ENCODE results near the gene TRANK1. TPM values are rescaled to one million over a fixed set of nuclear protein-coding genes. Genes with fewer than 3 reads are reported as not detected.
A peak's percentile ranks its signal among the peaks of the same experiment; 100 is the strongest.

The TRANK1 gene
- total and polyA plus RNA-seq, 2 of the 4 experiments (the other 2 are of a cell fraction), result 7.9 to 12.7 TPM

- Histone ChIP-seq H2BK20ac (ENCODE audit: low read depth, low read length) (peak overlapping the region; percentile 40; the same call in 1 of the 2 replicates), H4K20me1 (ENCODE audit: insufficient read depth, low read length) (peaks cover 22% of the 10 kb centered on the region; the same call in 1 of the 2 replicates), H3K27ac (ENCODE audit: insufficient read depth, low read length) (peak overlapping the region; percentile 90), H3K79me1 (ENCODE audit: low read depth in 1 of 2, low read length in 2 of 2) (peaks cover 3 to 46% of the 10 kb centered on the region in 2 experiments), H3K14ac (replicated peaks; ENCODE audit: low read depth, low read length) (peak overlapping the region; percentile 97), H3K23ac (ENCODE audit: low read depth, low read length) (peak overlapping the region; percentile 99), H3K36me3 (ENCODE audit: control insufficient read depth, insufficient read depth, low read length) (peaks cover 1% of the 10 kb centered on the region; the same call in 1 of the 2 replicates), H3K18ac (ENCODE audit: low read depth, low read length) (peak overlapping the region; percentile 65), H3K9ac (ENCODE audit: low read depth, low read length) (peak overlapping the region; percentile 87), H4K8ac (ENCODE audit: low read depth in 2 of 2, low read length in 2 of 2) (peak overlapping the region; percentile 36 to 88), H2AK5ac (ENCODE audit: low read depth, low read length) (peak overlapping the region; percentile 82), H4K5ac (ENCODE audit: low read depth, low read length) (peak overlapping the region; percentile 71), H3K9me3 (ENCODE audit: control insufficient read depth, insufficient read depth, low read length) (no peaks in the 10 kb centered on the region), H2AFZ (replicated peaks; ENCODE audit: low read length, poor library complexity) (peak overlapping the region; percentile 96), H2BK120ac (ENCODE audit: low read depth, low read length) (peak overlapping the region; percentile 76), H3K27me3 (ENCODE audit: control insufficient read depth, insufficient read depth, low read length) (no peaks in the 10 kb centered on the region), H3K4me1 (ENCODE audit: control insufficient read depth, insufficient read depth, low read length) (peaks cover 3% of the 10 kb centered on the region; the same call in 1 of the 2 replicates), H2BK15ac (ENCODE audit: low read depth, low read length) (peak overlapping the region; percentile 9; the same call in 1 of the 3 replicates), H2AK9ac (replicated peaks; ENCODE audit: low read depth, low read length, poor library complexity) (peak overlapping the region; percentile 97), H3K4ac (ENCODE audit: low read depth, low read length) (peak overlapping the region; percentile 87), H3K4me3 (ENCODE audit: insufficient read depth, low read depth, low read length) (peak overlapping the region; percentile 63), H3K56ac (ENCODE audit: extremely low read depth, insufficient read depth, low read length) (peak overlapping the region; percentile 78), H3K4me2 (ENCODE audit: low read depth, low read length) (peak overlapping the region; percentile 93), H4K91ac (ENCODE audit: insufficient read depth, low read depth, low read length) (peak overlapping the region; percentile 86), H3K9me1 (ENCODE audit: insufficient read depth, low read length) (no peaks in the 10 kb centered on the region), H2BK5ac (ENCODE audit: low read depth, low read length, poor library complexity, severe bottlenecking) (peak overlapping the region; percentile 90)
- intact Hi-C loops (cut with micrococcal nuclease) (loop anchor here (2.0 kb wide), 1 partner anchor 263 kb away; no protein-coding TSS in a partner anchor), dilution Hi-C loops (cut with HindIII; ENCODE audit: low sequenced_read_pairs, unreplicated experiment) (no loop called here), in situ Hi-C loops (cut with MboI; ENCODE audit: low sequenced_read_pairs) (no loop called here)
- ChIA-PET POLR2A (ENCODE audit: unreplicated experiment) (interaction anchor here (1.2 kb wide), 1 partner anchor 20 kb away, joined by 3 read pairs; no protein-coding TSS in a partner anchor), CTCF (interaction anchor here (1.0 to 1.4 kb wide), 2 partner anchors 119 to 263 kb away, joined by 3 read pairs; no protein-coding TSS in a partner anchor)
- 0% methylated on average over 5 of the region's 24 CpGs; no CpG with 5 or more reads in 1 of the 2 experiments for WGBS, 2 experiments (ENCODE audit: extremely low coverage in 2 of 2, insufficient read length in 1 of 2)
- TF ChIP-seq BHLHE40 (IDR thresholded peaks at IDR 0.05; ENCODE audit: low read depth, low read length) (no peak), MAFK (IDR thresholded peaks at IDR 0.05; ENCODE audit: low read depth, low read length) (peak; percentile 92)
- peak; percentile 74 for DNase-seq
- TSS peak; percentile 40 for BruUV-seq (replicated peaks)
- no peak for ATAC-seq (ENCODE audit: low read depth)
Measured at GRCh38 chr3:36991923-36992805, 47.3 kb upstream of the TRANK1 start.

Measured in IMR-90 (cell line).